NCI-H524 treated with DMSO at 0.1 percent for 48 hours (cell line): ENCODE results near the gene CAMTA1.
A peak's percentile ranks its signal among the peaks of the same experiment; 100 is the strongest.

ENCODE experiments used
- DNase-seq: peaks from one replicate; lab custom pipeline; 2025; lab: John Stamatoyannopoulos, UW

The CAMTA1 gene

DNA sequence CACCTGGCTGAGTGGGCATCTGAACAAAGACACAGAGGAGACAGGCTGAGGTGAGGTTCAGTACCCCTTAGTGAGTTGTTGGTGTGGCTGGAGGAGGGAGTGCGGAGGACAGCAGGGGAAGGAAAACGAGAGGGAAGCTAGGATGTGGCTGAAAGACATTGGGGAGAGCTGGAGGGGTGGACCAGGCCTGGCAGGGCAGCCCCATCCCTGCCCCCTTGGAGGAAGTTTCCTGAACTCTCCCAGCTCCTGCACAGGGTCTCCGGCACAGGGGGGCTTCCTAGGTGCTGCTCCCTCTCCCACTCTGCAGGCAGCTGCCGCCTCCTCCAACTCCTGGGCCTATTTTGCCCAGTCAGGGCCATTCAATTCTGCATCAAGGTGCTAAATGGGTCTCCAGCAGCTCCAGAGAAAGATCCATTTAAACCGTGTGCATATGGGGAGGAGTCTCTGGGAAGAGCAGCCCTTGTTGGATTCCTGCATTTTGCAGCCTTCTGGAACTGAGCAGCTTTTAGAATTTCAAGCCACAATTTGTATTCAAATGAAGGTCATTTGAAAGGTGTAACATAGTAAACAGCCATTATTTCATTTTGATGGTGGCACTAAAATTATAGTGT, 193.9 kb downstream of the CAMTA1 start:
- DNase-seq = no peak

DNA sequence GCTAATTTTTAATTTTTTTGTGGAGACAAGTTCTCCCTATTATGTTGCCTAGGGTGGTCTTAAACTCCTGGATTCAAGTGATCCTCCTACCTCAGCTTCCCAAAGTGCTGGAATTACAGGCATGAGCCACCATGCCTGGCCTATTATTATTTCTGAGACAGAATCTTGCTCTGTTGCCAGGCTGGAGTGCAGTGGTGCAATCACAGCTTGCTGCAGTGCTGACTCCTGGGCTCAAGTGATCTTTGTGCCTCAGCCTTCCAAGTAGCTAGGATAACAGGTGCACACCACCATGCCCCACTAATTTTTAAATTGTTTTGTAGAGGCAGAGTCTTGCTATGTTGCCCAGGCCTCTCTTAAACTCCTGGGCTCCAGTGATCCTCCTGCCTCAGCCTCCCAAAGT, 196.3 kb downstream of the CAMTA1 start:
- DNase-seq = no peak

DNA sequence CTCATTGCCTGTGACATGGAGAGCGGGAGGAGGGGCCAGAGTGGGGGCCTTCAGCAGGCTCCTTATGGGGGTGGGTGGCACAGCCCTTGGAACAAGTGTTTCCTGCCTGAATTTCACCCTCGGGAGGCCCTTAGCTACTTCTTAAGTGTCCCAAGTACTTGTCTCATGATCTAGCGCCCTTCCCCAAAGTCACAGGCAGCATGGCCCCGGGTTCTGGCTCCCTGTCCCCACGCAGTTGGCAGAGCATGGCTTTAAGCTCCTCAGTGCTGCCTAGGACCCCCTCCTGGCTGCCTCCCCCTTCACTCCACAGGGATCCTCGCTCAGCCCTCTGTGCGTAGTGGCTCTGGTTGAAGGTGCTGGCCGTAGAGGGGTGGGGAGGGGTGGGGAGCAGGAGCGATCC, 197.2 kb downstream of the CAMTA1 start:
- no peak for DNase-seq

DNA sequence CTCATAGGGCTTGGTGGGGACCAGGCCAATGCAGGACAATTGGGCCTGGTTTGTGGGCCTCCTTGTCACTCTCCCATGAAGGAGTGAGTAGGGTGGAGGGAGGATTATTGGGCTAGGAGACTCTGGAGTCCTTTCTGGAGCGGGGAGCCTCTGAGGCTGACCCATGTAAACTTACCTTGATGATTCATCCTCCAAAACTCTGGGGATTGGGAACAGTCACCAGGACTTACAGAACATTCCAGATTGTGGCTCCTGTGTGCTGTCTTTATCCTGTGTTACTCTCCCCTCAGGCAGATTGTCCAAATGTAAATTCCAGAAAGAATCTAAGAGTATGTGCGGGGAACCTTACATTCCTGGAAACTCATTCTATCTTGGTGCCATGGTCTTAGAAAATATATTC, 197.6 kb downstream of the CAMTA1 start:
- DNase-seq = no peak

DNA sequence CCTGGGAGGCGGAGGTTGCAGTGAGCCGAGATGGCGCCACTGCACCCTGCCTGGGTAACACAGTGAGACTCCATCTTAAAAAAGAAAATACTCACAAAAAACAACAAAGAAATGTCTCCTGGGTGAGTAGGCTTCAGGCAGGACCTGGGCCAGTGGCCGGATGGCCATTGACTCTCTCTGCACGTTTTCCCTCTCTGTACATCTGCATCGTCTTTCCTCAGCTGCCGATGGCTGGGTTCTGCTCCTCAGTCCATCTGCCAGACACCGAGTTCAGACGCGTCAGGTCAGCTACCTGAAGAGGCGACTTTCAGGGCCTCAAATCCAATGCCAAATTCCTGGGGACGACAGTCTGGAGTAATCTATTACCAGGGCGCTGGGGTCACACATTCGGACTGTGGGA, 199.3 kb downstream of the CAMTA1 start:
- DNase-seq = no peak

DNA sequence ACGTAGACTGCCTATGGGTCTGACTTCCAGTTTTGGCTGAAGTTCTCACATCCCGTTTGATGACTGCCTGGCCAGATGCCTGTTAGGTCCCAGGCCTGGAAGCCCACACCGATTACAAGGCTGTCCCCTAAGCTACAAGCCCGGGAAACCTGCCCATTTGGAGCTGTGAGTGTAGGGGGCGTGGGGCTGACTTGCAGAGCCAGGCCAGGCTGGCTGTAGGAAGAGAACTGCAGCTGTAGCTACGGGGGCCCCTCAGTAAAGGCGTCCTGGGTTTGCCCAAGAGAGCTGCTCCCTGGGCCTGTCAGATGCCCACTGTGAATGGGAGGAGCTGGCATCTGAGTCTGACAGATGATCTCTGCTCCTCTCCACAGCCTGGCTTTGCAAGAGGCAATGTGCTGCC, 199.7 kb downstream of the CAMTA1 start:
- DNase-seq = no peak

DNA sequence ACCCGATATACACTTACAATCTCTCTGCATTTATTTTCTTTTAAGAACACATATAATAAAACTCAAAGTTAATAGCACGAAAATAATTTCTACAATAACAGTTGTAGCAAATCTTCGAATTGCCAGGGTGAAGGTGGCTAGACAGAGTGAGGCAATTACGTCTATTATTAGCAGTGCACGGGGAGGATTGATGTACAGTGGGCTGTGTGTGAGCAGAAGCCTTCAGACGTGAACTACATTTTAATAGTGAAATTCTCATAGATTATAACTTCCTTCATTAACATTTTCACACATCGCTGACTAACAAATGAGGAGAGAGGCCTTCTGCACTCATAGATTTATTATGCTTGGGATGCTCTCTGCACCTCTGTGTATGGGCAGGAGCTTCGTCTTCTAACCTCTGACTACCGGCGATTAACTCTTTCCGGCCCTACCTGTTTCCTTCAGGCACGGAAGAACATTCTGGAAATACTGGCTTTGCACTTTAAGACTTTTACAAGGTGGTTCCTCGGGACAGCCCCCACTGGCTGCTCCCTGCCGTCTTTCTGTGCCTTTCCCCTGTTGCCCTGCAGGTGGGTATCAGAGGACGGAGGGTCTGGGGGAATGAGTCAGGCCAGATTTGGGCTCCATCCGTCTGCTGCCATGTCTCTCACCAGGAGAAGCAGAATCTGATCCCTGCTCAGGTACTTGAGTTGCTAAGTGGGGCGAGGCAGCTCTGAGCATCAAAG, 200.5 kb downstream of the CAMTA1 start:
- no peak for DNase-seq

DNA sequence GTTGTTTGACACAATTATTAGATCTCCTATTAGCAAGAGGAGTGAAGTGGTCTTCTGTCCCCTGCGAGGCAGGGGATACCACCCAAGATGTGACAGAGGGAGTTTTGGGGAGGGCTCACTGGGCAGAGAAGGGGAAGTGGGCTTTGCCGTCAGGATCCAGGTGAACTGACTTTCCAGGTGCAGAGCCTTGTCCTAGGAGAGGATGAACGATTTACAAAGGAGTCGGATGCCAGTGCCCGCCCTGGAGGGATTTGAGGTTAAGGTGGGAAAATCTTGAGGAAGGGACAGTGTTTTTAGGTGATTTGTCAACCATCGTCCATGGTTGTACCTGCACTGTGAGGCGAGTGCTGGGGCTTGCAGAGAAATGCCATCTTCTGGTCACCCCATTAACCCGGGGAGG, 201.0 kb downstream of the CAMTA1 start:
- no peak for DNase-seq

DNA sequence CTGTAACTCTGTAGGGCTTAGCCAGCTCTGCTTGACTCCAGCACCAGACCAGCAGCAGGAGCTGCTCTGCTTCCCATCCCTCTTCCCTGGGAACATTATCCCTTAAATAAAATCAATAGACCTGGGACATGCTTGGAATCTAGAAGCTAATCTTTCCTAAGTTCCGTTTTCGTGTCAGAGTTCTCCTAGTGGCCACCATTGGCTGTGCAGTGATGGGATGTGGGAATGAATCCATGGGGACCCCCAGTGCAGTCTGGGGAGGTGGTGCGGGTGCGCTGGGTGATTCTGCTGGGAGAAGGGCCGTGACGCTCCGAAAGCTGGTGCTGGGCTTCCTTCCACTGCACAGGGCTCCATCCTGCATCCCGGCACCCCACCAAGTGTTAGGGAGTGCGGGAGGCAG, 202.7 kb downstream of the CAMTA1 start:
- no peak for DNase-seq

DNA sequence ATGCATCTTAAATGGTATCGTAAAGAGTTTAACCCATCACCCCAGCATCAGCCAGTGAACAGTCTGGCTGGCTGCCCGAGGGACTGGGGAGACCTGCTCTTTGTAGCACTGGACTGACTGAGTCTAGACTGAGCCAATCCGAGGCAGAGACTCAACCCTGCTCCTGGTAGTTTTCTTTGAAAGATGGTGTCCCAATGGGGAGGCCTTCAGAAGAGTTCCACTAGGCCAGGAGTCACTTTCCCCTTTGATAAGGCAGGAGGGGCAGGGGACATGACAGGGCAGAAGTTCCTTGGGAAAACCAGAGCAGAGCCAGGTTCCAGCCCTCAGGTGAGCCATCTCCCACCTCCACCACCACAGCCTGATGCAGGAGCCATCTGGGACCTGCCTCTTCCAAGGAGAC, 203.5 kb downstream of the CAMTA1 start:
- DNase-seq = no peak

DNA sequence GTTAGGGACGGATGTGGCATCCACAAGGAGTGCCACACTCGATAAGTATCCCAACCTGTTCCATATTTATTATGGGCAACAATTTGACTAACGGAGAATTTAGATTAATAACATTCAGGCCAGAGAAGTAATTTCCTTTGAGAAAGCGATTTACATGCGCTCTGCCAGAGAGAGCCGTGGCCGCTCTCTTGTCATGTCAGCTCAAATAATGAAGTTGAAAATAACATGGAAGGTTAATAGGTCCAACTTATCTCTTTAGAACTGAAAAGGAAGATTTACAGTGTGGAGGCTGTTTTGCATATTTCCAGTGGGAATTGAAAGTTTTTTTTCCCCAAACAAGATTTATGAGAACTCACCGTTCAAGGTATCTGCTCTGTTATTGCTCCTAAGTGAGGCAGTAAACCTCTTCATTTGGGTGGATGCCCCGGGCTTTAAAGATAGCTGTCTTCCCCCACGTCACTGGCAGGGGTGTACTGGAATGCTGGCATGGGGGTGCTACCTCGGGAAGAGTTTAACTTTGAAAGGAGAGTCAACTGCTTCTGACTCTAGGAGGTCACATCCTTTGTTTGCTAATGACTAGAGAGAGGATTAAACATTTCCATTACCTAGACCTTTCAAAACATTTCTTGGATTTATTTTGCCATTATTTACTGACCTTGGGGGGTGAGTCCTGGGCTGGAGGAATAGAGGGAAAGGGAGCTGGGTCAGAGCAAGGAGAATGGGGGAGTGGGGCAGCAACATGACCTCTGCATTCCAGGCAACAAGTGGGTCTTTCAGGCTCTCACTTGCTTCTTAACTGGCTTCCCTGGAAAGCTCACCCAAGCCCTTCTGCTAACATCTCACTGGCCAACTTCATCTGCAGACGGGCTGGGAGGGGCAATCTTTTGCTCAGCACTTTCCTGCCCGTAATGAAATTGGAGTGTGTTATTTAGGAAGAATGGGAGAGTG, 204.2 kb downstream of the CAMTA1 start:
- no peak for DNase-seq

DNA sequence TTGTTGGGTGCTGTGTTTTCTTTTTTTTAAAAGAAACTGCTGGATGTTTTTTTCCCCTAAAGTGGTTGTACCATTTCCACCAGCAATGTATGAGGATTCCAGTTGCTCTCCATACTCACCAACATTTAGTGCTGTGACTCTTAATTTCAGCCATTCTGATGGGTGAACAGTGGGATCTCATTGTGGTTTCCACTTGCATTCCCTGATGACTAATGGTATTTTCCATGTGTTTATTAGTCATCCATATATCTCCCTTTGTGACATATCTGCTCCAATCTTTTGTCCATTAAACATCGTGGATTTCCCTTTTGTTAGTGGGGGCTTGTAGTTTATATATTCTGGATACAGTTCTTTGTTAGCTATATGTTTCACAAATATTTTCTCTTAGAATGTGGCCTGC, 206.0 kb downstream of the CAMTA1 start:
- no peak for DNase-seq

DNA sequence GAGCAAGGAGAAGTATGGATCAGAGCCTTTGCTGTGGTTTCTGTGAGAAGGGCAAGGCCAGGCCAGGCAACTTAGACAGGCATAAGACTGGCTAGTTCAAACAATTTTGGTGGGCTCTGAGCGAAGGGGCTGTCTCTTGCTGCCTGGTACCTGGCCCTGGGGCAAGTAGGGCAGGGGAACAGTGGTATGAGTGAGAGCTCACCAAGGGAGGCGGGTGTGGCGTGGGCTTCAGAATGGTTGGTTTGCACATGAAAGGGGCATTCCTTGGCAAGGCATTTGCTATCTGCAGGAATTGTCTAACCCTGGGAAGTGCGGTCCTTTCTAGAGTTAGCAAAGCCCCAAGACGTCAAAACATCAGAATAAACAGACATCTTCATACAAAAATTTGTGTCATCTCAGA, 210.5 kb downstream of the CAMTA1 start:
- no peak for DNase-seq

DNA sequence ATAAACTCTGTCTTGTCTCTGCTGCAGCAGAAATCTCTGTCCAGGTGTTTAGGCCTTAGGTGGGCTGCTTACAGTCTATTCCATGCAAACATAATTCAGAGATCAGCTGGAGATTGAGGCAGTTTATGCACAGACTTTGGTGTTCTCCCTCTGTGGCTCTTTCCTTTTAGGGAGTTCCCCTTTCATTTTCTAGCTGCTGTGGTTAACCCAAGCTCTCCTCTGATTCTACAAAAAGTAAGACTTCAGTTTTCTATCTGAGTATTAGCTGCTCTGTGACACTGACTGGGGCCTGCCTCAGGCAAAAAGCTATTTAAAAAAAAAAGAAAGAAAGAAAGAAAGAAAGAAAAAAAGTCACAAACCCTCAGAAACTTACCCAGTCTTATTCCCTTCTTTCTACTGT, 211.1 kb downstream of the CAMTA1 start:
- DNase-seq = no peak

DNA sequence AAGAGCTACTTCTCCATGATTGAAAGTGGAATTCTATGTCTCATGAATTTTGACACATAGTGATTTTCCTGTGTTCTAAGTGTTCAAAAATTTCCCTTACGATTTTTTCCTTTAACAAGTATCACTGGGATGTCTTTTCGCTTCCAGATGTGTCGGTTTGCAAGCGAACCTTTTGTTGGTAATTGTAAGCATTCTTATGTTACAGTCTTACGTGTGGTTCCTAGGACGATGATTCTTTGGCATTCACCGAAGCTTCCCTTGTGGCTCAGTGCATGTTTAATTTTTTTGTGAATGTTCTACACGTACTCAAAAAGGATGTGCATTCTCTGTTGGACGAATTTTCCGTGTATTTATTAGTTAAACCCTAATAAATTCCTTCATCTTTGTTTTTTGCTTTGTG, 211.6 kb downstream of the CAMTA1 start:
- DNase-seq = no peak

DNA sequence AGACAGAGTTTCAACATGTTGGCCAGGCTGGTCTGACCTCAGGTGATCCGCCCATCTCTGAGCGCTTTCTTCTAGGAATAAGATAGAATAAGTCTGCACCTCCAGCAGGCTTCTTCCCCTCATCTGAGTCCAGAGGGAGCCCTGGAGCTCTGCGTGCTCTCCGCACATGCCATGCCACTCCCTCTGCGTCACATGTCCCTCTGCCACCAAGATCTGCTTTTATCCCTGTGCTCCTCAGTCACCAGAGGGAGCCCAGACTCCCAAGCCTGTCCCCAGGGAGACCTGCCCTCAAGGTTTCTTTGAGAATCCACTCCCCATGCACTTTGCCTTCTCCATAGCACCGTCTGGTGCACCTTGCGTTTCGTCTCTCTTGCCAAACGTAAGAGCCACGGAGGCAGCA, 213.0 kb downstream of the CAMTA1 start:
- peak; percentile 52 for DNase-seq

DNA sequence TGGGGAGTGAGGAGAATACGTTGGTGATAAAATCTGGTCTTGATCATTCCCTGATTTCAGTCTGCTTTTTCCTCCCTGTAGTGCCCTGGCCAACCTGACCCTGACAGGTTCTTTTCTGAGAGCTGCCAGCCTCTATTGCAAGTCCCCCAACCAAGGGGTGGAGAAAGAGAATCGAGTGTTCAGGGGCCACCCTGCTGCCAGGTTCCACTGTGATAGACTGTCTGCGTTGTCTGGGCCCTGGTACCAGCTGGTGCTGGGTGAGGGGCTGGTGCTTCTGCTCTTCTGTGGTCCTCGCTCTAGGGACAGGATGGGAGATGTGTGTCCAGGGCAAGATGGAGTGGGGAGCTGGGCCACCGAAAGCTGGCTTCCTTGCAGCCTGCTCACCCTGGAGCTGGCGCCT, 214.6 kb downstream of the CAMTA1 start:
- DNase-seq = no peak

DNA sequence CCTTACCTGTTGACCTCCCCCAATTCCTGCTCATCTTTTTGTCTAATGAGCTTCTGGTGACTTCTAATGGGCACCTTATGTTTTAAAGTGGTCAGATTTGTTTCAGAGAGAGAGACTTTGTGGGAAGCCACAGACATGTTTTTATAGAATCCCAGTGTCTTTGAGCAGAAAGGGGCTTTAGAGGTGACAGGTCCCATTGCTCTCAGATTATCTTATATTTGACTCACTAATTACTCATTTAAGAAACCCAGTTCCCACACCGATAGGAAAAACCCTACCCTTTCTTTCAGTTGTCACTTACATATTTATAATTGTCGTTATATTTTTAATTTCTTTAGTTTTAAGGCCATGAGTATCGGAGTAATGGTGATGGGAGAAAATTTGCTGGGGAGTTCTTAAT, 215.5 kb downstream of the CAMTA1 start:
- DNase-seq = no peak

DNA sequence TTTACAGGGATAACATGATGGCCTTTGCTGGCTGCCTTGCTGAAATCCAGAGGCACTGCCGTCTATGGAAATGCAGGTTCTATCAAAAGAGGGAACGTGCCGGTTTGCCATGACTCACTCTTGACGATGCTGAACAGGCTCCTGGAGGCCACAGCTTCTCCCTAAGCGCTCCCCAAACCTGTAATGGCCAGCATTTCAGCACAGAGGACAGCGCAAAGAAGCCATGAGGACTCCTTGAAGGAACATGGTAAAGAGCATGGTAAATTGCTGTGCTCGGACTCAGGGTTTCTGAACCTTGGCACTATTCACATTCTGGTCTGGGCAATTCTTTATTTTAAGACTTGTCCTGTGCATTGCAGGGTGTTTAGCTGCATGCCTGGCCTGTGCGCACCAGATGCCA, 217.5 kb downstream of the CAMTA1 start:
- no peak for DNase-seq

DNA sequence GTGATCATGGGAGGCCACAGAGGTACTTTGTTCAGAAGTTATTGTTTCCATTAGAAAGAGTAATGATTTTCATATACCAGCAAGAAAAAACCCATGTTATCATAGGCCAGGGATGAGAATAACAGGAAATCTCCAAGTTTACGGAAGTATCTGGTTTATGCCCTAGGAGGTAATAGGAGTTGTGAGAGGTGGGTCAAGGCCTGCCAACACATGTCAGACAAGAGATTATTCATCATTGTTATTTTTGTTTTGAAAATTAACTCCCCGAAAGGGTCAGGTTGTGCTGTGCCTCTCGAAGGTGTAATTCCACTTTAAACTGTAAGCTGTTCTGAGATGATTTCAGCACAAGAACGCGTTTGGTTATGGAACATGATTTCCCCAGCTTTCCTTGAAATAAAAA, 218.4 kb downstream of the CAMTA1 start:
- no peak for DNase-seq

DNA sequence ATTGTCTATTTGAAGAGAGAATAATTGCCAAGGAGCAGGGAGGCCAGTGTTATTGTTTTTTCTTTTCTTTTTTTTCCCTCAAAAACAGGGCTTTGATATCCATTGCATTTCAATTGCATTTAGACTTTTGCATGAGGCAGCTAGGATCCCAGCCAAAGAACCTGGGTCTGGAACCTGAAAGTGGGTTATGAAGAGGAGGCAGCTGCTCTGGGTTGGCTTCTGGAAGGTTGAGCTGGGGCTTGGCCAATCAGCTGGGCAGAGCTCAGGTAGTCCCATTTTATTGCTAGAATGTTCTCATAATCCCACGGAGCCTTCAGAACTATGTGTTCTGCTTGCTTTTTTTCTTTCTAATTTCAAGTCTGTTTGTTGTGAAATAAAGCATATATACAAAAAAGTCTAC, 218.9 kb downstream of the CAMTA1 start:
- DNase-seq = no peak

DNA sequence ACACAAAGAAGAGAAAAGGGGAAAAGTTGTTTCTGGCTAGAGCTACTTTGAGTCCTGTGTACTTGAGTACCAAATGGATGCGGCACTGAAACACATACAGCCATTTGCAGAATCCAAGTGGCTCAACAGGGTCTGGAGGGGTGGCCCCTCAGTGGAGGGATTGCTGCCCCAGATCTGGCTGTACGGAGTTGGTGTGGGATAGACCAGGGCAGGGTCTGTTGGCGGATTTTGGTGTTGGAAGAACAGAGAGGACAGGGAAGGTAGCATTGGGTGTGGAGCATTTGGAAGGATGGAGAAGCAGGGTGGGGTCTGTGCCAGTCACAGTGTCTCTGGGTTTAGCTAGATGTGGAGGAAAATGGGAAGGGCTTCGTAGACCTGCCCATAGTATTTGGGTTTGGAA, 220.5 kb downstream of the CAMTA1 start:
- no peak for DNase-seq
